GM21529 (cell line): ENCODE data around the gene CHID1.

ENCODE experiments used
- ATAC-seq: cut with Tn5 transposase; IDR thresholded peaks from one replicate; pipeline ENCODE4 v1.9.1; 2021; ENCODE audit not compliant: unreplicated experiment

CHID1 gene

GRCh38 chr11:888310-889212 lies 22.0 kb downstream of the CHID1 start:
- no peak for ATAC-seq

- ATAC-seq, result no peak
These were observed 23.0 kb downstream of the CHID1 start for GRCh38 chr11:887589-887988.

- no peak for ATAC-seq
These were observed 24.0 kb downstream of the CHID1 start for GRCh38 chr11:886568-886967.

- no peak for ATAC-seq
These were observed 26.0 kb downstream of the CHID1 start for GRCh38 chr11:884578-885070.

- no peak for ATAC-seq
These were observed 27.1 kb downstream of the CHID1 start for GRCh38 chr11:883527-883926.

GRCh38 chr11:882596-882995 lies 28.0 kb downstream of the CHID1 start:
- ATAC-seq, result no peak

- no peak for ATAC-seq
These were observed 30.2 kb downstream of the CHID1 start for GRCh38 chr11:880447-880846.

GRCh38 chr11:877565-877964 lies 33.0 kb downstream of the CHID1 start:
- no peak for ATAC-seq

GRCh38 chr11:876545-876944 lies 34.1 kb downstream of the CHID1 start:
- no peak for ATAC-seq

GRCh38 chr11:875769-876301 lies 34.8 kb downstream of the CHID1 start:
- ATAC-seq, result no peak

- no peak for ATAC-seq
These were observed 35.4 kb downstream of the CHID1 start for GRCh38 chr11:875203-875602.

- ATAC-seq, result no peak
These were observed 36.9 kb downstream of the CHID1 start for GRCh38 chr11:873706-874105.

- no peak for ATAC-seq
These were observed 37.8 kb downstream of the CHID1 start for GRCh38 chr11:872799-873198.

- no peak for ATAC-seq
These were observed 39.1 kb downstream of the CHID1 start for GRCh38 chr11:871472-871871.

- no peak for ATAC-seq
These were observed 40.2 kb downstream of the CHID1 start for GRCh38 chr11:870418-870817.

- no peak for ATAC-seq
These were observed 40.5 kb downstream of the CHID1 start for GRCh38 chr11:870127-870413.

- ATAC-seq, result no peak
These were observed 41.0 kb downstream of the CHID1 start for GRCh38 chr11:869399-870126.

- ATAC-seq, result no peak
These were observed 41.8 kb downstream of the CHID1 start for GRCh38 chr11:868802-869201.

GRCh38 chr11:868394-868793 lies 42.2 kb downstream of the CHID1 start:
- ATAC-seq, result no peak

- ATAC-seq, result no peak
These were observed 42.7 kb downstream of the CHID1 start for GRCh38 chr11:867856-868358.

- ATAC-seq, result no peak
These were observed 44.1 kb downstream of the CHID1 start for GRCh38 chr11:866481-866880.
